Mesendoderm (in vitro differentiated cells): ENCODE data around the gene SOCS3.

Experiments used
- DNase-seq: peaks from one replicate; pipeline ENCODE4 v3.0.0; 2013
- H2AK5ac ChIP-seq: 2 replicates; pipeline ENCODE4 v1.6.1; 2013; ENCODE audit warnings: low read length, inconsistent platforms
- H2BK120ac ChIP-seq: 2 replicates; pipeline ENCODE4 v1.6.1; 2013; ENCODE audit warnings: low read depth, mild to moderate bottlenecking, low read length, moderate library complexity, mixed read lengths
- H2BK15ac ChIP-seq: replicated peaks from 2 replicates; pipeline ENCODE4 v1.6.1; 2013; ENCODE audit warnings: low read depth, mild to moderate bottlenecking, moderate library complexity
- H2BK5ac ChIP-seq: 2 replicates; pipeline ENCODE4 v1.6.1; 2013; ENCODE audit warnings: low read length, inconsistent platforms
- H3K18ac ChIP-seq: 2 replicates; pipeline ENCODE4 v1.6.1; 2013; ENCODE audit warnings: mild to moderate bottlenecking, low read length, mixed read lengths
- H3K23ac ChIP-seq: one replicate; pipeline ENCODE4 v1.6.1; 2013; ENCODE audit warnings: low read length
- H3K27ac ChIP-seq: 2 replicates; pipeline ENCODE4 v1.5.1; 2013; ENCODE audit warnings: low read depth, mild to moderate bottlenecking, inconsistent platforms, low read length, moderate library complexity
- H3K27me3 ChIP-seq: 2 replicates; pipeline ENCODE4 v1.6.1; 2013; ENCODE audit warnings: low read length, control low read depth, mild to moderate bottlenecking, inconsistent platforms; ENCODE audit not compliant: insufficient read depth, poor library complexity
- H3K36me3 ChIP-seq: 2 replicates; pipeline ENCODE4 v1.6.1; 2013; ENCODE audit warnings: low read length, inconsistent platforms; ENCODE audit not compliant: control insufficient read depth, insufficient read depth
- H3K4ac ChIP-seq: one replicate; pipeline ENCODE4 v1.6.1; 2013; ENCODE audit warnings: low read depth, mild to moderate bottlenecking, low read length, moderate library complexity
- H3K4me1 ChIP-seq: 2 replicates; pipeline ENCODE4 v1.6.1; 2013; ENCODE audit warnings: low read depth, low read length, inconsistent platforms; ENCODE audit not compliant: control insufficient read depth
- H3K4me2 ChIP-seq: 2 replicates; pipeline ENCODE4 v1.6.1; 2013; ENCODE audit warnings: low read length
- H3K4me3 ChIP-seq: 2 replicates; pipeline ENCODE4 v1.5.1; 2013; ENCODE audit warnings: mild to moderate bottlenecking, low read length
- H3K56ac ChIP-seq: one replicate; pipeline ENCODE4 v1.6.1; 2013; ENCODE audit warnings: low read length
- H3K79me1 ChIP-seq: 2 replicates; pipeline ENCODE4 v1.6.1; 2013; ENCODE audit warnings: low read length, inconsistent platforms
- H3K79me2 ChIP-seq: 2 replicates; pipeline ENCODE4 v1.6.1; 2013; ENCODE audit warnings: mild to moderate bottlenecking, low read length; ENCODE audit not compliant: control insufficient read depth, insufficient read depth
- H3K9ac ChIP-seq: 2 replicates; pipeline ENCODE4 v1.6.1; 2013; ENCODE audit warnings: low read length, inconsistent platforms
- H4K5ac ChIP-seq: one replicate; pipeline ENCODE4 v1.6.1; 2013; ENCODE audit warnings: low read length
- H4K8ac ChIP-seq: one replicate; pipeline ENCODE4 v1.6.1; 2013; ENCODE audit warnings: low read depth, mild to moderate bottlenecking, control low read depth, low read length, moderate library complexity
- WGBS: extraction: QIAGEN DNeasy Blood & Tissue Kit; methylation state at CpG from one replicate; pipeline ENCODE4 v1.1.7; 2013; ENCODE audit warnings: low lambda C conversion rate, missing lambda C conversion rate; ENCODE audit not compliant: insufficient coverage; ENCODE audit errors: extremely low coverage; 5-methylcytosine and 5-hydroxymethylcytosine counted together

Gene SOCS3

DNA sequence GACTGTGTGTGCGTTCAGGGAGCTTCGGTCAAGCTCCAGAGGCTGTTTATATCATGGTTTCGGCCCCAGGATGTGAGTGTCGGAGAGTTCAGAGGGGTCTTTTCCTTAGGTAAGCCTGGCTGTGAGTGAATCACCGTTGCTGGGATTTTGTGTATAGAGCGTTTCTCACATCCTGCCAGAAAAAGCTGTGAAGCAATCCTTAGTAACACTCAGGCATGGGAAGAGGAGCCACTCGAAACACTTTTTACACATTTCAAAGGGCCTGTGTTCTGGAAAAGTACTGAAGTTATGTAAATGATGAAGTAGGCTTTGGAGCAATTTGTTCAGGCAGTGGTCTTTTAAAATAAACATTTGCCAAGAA, 19.2 kb upstream of the SOCS3 start:
- Histone ChIP-seq H3K56ac (peak overlapping the region; percentile 95), H2AK5ac (no peak overlapping the region), H3K9ac (peak overlapping the region; percentile 99), H3K27ac (peak overlapping the region; percentile 90), H3K79me1 (peaks cover 17% of the 10 kb centered on the region), H3K18ac (no peak overlapping the region), H3K4me3 (peak overlapping the region; percentile 98), H3K79me2 (peaks cover 47% of the 10 kb centered on the region), H3K27me3 (no peaks in the 10 kb centered on the region), H3K4ac (no peak overlapping the region), H4K8ac (no peak overlapping the region), H4K5ac (no peak overlapping the region), H3K23ac (no peak overlapping the region), H2BK5ac (peak overlapping the region; percentile 44), H3K4me1 (peaks cover 26% of the 10 kb centered on the region), H2BK120ac (no peak overlapping the region), H3K36me3 (no peaks in the 10 kb centered on the region), H2BK15ac (no peak overlapping the region), H3K4me2 (peak overlapping the region; percentile 89)
- WGBS, result no CpG with 5 or more reads among the region's 7 CpGs
- DNase-seq, result peak; percentile 66

GRCh38 chr17:78378225-78379130, 18.6 kb upstream of the SOCS3 start, which contains the start of gene PGS1:
TSS of gene PGS1 (plus strand) at chr17:78378649. CDS start at chr17:78378666, 17 bp downstream.
- Histone ChIP-seq H3K4me1 (peaks cover 24% of the 10 kb centered on the region), H3K18ac (peak within 1 kb of the TSS; percentile 91), H3K4ac (peak within 1 kb of the TSS; percentile 17), H3K79me2 (peaks cover 41% of the 10 kb centered on the region), H3K56ac (peak within 1 kb of the TSS; percentile 95), H2AK5ac (no peak within 1 kb of the TSS), H3K27me3 (no peaks in the 10 kb centered on the region), H2BK5ac (peak within 1 kb of the TSS; percentile 44), H3K23ac (no peak within 1 kb of the TSS), H3K36me3 (no peaks in the 10 kb centered on the region), H3K27ac (peak within 1 kb of the TSS; percentile 90), H3K79me1 (peaks cover 17% of the 10 kb centered on the region), H3K4me2 (peak within 1 kb of the TSS; percentile 89), H4K5ac (no peak within 1 kb of the TSS), H3K9ac (peak within 1 kb of the TSS; percentile 99), H4K8ac (peak within 1 kb of the TSS; percentile 98), H3K4me3 (peak within 1 kb of the TSS; percentile 98), H2BK15ac (no peak within 1 kb of the TSS), H2BK120ac (no peak within 1 kb of the TSS)
- no CpG with 5 or more reads among the region's 89 CpGs for WGBS
- peak; percentile 82 for DNase-seq

GRCh38 chr17:78377858-78378224, 18.0 kb upstream of the SOCS3 start:
- no peak overlapping the region for H2BK15ac ChIP-seq
- peak overlapping the region; percentile 74 for H3K56ac ChIP-seq
- H3K23ac ChIP-seq, result no peak overlapping the region
- no CpG with 5 or more reads among the region's 14 CpGs for WGBS
- H3K27ac ChIP-seq, result no peak overlapping the region
- peaks cover 35% of the 10 kb centered on the region for H3K79me2 ChIP-seq
- no peak overlapping the region for H2BK5ac ChIP-seq
- H4K8ac ChIP-seq, result no peak overlapping the region
- peaks cover 24% of the 10 kb centered on the region for H3K4me1 ChIP-seq
- H4K5ac ChIP-seq, result no peak overlapping the region
- no peaks in the 10 kb centered on the region for H3K27me3 ChIP-seq
- H3K4me2 ChIP-seq, result no peak overlapping the region
- no peak overlapping the region for H3K4me3 ChIP-seq
- H2AK5ac ChIP-seq, result no peak overlapping the region
- H3K4ac ChIP-seq, result peak overlapping the region; percentile 17
- H3K36me3 ChIP-seq, result no peaks in the 10 kb centered on the region
- H3K18ac ChIP-seq, result no peak overlapping the region
- H2BK120ac ChIP-seq, result no peak overlapping the region
- H3K9ac ChIP-seq, result peak overlapping the region; percentile 99
- H3K79me1 ChIP-seq, result peaks cover 17% of the 10 kb centered on the region
- DNase-seq, result no peak

DNA sequence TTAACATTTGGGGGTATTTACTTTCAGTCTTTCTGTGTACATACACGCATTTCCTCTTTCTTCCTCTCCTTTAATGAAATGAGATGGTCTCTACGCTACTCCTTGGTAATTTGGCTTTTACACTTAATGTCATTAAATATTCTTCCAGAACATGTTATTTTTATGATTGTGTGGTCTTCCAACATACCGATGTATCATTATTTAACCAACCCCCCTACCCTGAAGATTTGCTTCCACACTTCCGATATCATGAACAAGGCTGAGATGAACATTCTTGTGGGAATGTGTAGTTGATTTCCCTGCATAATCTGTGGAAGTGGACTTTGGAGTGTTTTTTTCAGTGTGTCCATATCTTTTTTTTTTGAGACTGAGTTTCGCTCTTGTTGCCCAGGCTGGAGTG, 16.3 kb upstream of the SOCS3 start:
- Histone ChIP-seq H3K4ac (no peak overlapping the region), H3K79me1 (peaks cover 10% of the 10 kb centered on the region), H3K56ac (no peak overlapping the region), H3K36me3 (no peaks in the 10 kb centered on the region), H3K27ac (no peak overlapping the region), H2BK120ac (no peak overlapping the region), H3K4me2 (no peak overlapping the region), H2AK5ac (no peak overlapping the region), H3K18ac (no peak overlapping the region), H3K23ac (no peak overlapping the region), H3K4me3 (no peak overlapping the region), H2BK15ac (no peak overlapping the region), H2BK5ac (no peak overlapping the region), H3K9ac (no peak overlapping the region), H3K79me2 (peaks cover 21% of the 10 kb centered on the region), H4K5ac (no peak overlapping the region), H4K8ac (no peak overlapping the region), H3K27me3 (no peaks in the 10 kb centered on the region), H3K4me1 (peaks cover 14% of the 10 kb centered on the region)
- no peak for DNase-seq
- whole genome bisulfite sequencing, result no CpG with 5 or more reads among the region's 5 CpGs

DNA sequence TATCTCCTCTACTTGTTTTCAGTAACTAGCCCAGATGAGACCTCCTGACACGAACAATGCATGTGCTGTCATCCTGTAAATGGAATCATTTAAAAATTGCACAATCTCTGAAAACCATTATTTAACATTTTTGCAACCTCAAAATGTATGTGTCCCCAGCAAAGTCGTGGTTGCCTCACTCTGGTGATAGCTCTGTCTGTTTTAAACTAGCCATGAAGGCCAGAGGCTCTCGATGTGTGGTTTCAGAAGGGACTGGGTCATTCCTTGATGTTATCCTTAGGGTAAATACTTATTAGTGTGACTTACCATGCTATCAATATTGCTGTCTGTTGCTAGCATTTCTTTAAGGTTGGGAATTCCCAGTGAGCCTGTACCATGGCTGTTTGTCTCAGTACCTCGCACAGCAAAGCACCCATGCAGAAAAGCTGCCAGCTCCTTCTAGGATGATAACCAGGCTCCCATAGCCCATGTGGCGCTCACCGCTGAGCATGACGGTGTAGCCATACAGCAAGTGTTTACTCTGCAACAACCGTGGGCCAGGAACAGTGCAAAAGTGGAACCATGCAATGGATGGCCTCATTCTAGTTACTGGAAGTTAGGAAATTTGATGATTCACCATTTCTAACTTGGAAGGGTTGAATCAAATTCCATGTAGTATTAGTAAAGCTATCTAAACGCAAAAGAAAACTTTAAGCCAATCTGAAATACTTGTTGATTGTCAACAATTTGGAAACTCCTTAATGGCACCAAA, 15.7 kb upstream of the SOCS3 start:
- Histone ChIP-seq H3K4me2 (no peak overlapping the region), H3K79me2 (peaks cover 18% of the 10 kb centered on the region), H3K56ac (peak overlapping the region; percentile 85), H2AK5ac (peak overlapping the region; percentile 95), H4K8ac (no peak overlapping the region), H3K18ac (peak overlapping the region; percentile 19), H3K4ac (no peak overlapping the region), H3K9ac (peak overlapping the region; percentile 46), H3K4me1 (peaks cover 14% of the 10 kb centered on the region), H3K36me3 (no peaks in the 10 kb centered on the region), H3K27ac (peak overlapping the region; percentile 55), H3K27me3 (no peaks in the 10 kb centered on the region), H3K4me3 (no peak overlapping the region), H3K79me1 (peaks cover 9% of the 10 kb centered on the region), H3K23ac (no peak overlapping the region), H4K5ac (no peak overlapping the region), H2BK15ac (peak overlapping the region; percentile 21), H2BK5ac (peak overlapping the region; percentile 26), H2BK120ac (no peak overlapping the region)
- DNase-seq, result no peak
- no CpG with 5 or more reads among the region's 9 CpGs for WGBS
